Cardiac fibroblast (primary cell): Measurements from ENCODE around the gene GCN1.

Experiments
- DNase-seq, 2 donors: peaks; one replicate each; pipeline versions ENCODE4 v3.0.0 to v3.0.0-alpha.2; 2010; ENCODE audit warnings: low read depth in 2 of 2
- H3K4me3 ChIP-seq, 2 donors: replicated peaks in 1 of 2; 1 replicate in 1 of 2; 2 replicates in 1 of 2; pipeline ENCODE4 v1.5.1; 2011; ENCODE audit warnings: low read depth in 2 of 2, low read length in 2 of 2, mild to moderate bottlenecking in 2 of 2, moderate library complexity in 1 of 2
- CTCF ChIP-seq: IDR thresholded peaks from one replicate; pipeline ENCODE4 v1.5.1; 2011; ENCODE audit warnings: low read depth, mild to moderate bottlenecking, low read length, inconsistent platforms

The GCN1 gene

DNA sequence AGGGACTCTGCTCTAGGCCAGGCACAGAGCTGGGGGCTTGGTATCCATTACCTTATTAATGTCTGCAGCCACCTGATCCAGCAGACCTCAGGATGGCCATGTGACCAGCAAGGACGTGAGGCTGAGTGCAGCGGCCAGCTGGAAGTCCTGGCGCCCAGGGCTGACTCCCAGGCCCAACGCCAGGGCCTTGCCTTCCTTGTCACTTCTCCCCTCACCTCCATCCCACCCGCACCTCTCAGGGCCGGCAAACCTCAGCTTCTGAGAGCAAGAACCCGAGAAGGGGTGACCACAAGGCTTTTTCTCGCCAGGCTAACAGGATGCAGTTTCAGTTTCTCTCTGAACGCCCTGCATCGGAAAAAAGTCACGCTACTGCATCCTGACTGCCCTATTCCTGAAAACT, 93.3 kb downstream of the GCN1 start:
- no peak overlapping the region for H3K4me3 ChIP-seq
- TF ChIP-seq CTCF = no peak
- DNase-seq = no peak

GRCh38 chr12:120100630-120101029, 93.9 kb downstream of the GCN1 start:
- no peak for TF ChIP-seq CTCF
- DNase-seq = peak; percentile 62 to 82
- no peak overlapping the region for H3K4me3 ChIP-seq

- TF ChIP-seq CTCF = no peak
- no peak overlapping the region for H3K4me3 ChIP-seq
- DNase-seq = no peak
Observed at GRCh38 chr12:120099738-120100137, 94.8 kb downstream of the GCN1 start.

GRCh38 chr12:120098756-120099470, 95.6 kb downstream of the GCN1 start:
- no peak for DNase-seq
- no peak overlapping the region for H3K4me3 ChIP-seq
- TF ChIP-seq CTCF = no peak

DNA sequence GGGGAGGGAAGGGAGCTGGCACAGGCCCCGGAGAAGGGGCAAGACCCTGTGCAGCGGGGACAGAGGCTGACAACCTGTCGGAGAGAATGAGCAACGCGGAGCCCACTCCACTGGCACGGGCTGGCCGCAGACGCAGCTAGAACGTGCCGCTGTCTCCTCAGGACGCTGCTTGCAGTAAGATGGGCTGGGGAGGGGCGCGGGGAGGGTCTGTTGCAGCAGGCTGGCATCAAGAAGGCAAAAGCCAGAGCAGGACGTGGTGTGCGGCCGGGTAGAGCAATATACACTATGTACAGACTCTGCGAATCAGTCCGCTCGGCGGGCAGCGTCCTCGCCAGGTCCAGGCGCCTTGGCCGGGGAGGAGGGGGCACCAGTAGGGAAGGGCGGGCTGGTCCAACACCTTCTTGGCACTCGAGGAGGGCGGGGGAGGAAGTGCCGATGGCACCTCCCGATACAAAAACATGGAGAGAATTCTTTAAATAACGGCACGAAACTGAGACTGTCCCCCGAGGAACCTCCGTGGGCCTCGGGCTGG, 97.8 kb downstream of the GCN1 start:
- no peak for TF ChIP-seq CTCF
- H3K4me3 ChIP-seq = no peak overlapping the region
- DNase-seq = no peak

DNA sequence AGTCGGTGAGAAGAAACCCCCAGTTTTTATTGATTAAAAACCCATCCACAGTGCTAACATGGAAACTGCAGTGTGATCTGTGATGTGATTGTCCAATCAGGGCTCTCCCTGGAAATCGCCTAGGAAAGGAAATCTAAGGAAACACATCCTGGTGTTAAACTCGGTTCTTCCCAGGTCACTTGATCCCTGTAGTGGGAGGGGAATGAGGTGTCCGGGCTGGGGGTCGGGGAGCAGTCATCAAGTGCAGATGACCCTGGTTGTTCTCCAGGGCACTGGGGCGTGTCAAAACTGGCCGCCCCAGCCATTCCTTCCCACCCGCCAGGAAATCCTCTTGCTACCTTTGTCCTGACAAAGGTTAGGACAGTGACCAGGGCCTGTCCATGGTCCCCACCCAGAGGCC, 98.8 kb downstream of the GCN1 start:
- no peak for DNase-seq
- no peak for TF ChIP-seq CTCF
- no peak overlapping the region for H3K4me3 ChIP-seq

- no peak for DNase-seq
Observed at GRCh38 chr12:120095331-120095730, 99.2 kb downstream of the GCN1 start.

More at GRCh38 chr12:120095331-120095730, 99.2 kb downstream of the GCN1 start:
- H3K4me3 ChIP-seq = no peak overlapping the region
- no peak for TF ChIP-seq CTCF
